GM21576 (cell line): ENCODE measurements around the gene CERCAM.
"Not testable (repeated sequence)": the region's sequence is repeated elsewhere in the genome, so short reads cannot be mapped to it uniquely, and the experiment has no call there.

Experiments used
- ATAC-seq: cut with Tn5 transposase; IDR thresholded peaks from one replicate; pipeline ENCODE4 v1.9.1; 2021; ENCODE audit warnings: mild to moderate bottlenecking, moderate library complexity; ENCODE audit not compliant: unreplicated experiment

CERCAM gene

DNA sequence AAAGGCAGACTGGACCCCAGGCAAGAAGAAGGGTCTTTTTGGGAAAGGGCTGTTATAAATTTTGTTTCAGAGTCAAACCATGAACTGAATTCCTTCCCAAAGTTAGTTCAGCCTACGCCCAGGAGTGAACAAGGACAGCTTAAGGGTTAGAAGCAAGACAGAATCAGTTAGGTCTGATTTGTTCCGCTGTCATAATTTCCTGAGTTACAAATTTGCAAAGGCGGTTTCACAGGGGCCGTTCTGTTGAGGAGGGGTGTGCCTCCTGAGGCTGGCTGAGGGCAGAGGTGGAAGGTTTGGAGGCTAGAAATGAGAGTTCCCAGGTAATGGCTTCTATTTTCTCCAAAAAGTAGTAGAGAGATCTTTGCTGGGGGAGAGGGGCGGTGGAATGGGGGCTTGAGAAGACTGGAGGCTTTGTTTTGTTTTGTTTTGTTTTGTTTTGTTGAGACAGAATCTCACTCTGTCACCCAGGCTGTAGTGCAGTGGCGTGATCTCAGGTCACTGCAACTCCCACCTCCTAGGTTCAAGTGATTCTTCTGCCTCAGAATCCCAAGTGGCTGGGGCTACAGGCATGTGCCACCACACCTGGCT lies 4.1 kb upstream of the CERCAM start:
- ATAC-seq: no peak

- no peak for ATAC-seq
These were observed 1.4 kb upstream of the CERCAM start for GRCh38 chr9:128419061-128419925.

GRCh38 chr9:128420060-128420650 lies 502 bp upstream of the CERCAM start:
- ATAC-seq: peak; percentile 59

DNA sequence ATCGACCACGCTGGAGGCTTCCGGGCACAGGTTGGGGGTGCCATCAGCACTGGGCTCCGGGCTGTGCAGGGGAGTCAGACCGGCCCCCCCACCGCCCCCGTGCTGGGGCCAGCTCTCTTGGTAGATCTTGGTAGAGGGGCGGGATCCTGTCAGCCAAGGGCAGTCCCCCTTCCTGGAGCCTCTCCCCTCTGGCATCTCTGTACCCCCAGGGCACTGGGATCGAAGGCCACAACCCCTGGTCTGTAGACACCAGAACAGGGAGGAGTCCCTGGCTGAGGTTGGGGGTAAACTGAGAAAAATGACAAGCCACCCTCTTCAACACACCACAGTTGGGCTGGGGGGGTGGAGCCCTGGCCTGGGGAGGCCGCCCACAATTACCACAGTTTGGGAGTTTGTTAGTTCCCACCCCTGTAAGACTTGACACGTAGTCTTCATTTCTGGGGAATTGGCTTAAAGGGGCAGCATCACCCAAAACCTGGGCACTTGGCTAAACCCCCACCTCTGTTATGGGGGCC lies 882 bp downstream of the CERCAM start:
- ATAC-seq: no peak

GRCh38 chr9:128422022-128422782 lies 1.5 kb downstream of the CERCAM start:
- not testable (repeated sequence) for ATAC-seq

DNA sequence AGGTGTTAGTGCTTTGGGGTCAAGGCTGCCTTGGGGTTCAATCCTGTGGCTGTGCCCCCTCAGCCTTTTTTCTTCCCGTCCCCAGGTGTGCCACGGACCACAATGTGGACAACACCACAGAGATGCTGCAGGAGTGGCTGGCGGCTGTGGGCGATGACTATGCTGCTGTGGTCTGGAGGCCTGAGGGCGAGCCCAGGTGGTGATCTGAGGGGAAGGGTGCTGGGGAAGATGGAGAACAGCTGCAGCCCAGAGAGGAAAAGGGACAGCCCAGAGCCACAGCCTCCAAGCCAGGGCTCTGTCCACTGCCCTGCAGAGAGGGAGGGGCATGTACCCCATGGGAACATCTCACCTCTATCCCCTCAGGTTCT lies 2.1 kb downstream of the CERCAM start:
- ATAC-seq: no peak

- ATAC-seq: not testable (repeated sequence)
These were observed 2.7 kb downstream of the CERCAM start for GRCh38 chr9:128423356-128423755.

- ATAC-seq: no peak
These were observed 3.7 kb downstream of the CERCAM start for GRCh38 chr9:128424268-128424780.

GRCh38 chr9:128428644-128429512 lies 8.2 kb downstream of the CERCAM start:
- no peak for ATAC-seq

GRCh38 chr9:128429513-128430086 lies 8.9 kb downstream of the CERCAM start:
- no peak for ATAC-seq

DNA sequence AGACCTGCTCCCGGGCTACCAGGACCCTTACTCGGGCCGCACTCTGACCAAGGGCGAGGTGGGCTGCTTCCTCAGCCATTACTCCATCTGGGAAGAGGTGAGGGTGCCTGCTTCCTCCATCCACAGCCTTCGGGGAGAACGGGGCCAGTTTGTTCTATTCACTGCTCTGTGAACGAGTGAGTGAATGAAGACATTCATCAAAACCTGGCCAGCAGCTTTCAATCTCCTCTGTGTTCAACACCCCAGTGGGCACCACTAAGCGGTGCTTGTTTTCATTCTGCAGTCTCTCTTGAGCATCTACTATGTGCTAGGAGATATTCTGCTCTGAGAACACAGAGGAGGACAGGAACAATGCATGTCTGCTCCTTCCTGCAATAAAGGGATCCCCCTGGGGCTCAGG lies 10.6 kb downstream of the CERCAM start:
- no peak for ATAC-seq

GRCh38 chr9:128434340-128434739 lies 13.7 kb downstream of the CERCAM start:
- ATAC-seq: no peak

GRCh38 chr9:128435611-128436010 lies 15.0 kb downstream of the CERCAM start:
- ATAC-seq: no peak

GRCh38 chr9:128438343-128439109 lies 17.9 kb downstream of the CERCAM start:
- peak; percentile 69 for ATAC-seq

DNA sequence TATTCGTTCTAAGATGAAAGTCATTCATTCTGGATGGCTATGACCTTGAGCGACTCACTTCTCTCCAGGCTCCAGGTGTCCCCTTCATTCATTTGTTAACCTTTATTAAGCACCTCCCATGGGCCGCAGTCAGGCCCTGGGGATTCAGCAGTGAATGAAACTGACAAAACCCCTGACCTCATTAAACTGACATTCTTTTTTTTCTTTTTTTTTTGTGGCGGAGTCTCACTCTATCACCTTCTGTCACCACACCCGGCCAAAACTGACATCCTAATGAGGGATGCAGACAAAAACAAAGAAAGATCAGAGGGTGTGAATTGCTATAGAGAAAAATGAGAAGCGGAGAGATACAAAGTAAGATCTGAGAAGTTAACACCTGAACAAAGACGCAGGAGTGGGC lies 18.6 kb downstream of the CERCAM start:
- ATAC-seq: no peak

DNA sequence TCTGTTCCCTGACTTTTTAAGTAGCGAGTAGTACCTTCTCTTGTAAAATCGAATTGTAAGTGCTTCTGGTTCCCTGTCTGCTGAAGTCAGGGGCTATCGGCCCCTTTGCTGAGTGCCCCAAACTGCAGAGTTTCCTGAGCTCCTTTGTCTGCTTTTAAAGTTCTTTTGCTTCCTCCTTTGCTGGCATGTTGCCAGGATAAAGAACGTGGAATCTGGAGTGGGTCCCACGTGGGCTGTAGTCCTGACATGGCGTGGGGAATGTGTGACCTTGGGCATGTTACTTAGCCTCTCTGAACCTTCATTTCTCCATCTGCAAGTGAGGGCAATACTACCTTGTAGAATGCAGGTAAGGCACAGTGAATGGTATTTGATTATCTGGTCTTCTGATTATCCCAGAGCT lies 21.5 kb downstream of the CERCAM start:
- no peak for ATAC-seq

DNA sequence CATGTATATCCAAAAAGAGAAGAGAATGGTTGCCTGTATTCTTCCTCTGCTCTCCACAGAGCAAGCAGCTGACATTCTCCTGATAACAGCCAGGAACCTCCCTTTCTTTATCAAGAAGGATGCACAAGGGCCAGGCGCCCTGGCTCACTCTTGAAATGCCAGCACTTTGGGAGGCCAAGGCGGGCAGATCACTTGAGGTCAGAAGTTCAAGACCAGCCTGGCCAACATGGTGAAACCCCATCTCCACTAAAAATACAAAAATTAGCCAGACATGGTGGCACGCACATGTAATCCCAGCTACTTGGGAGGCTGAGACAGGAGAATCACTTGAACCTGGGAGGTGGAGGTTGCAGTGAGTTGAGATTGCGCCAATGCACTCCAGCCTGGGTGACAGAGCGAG lies 25.8 kb downstream of the CERCAM start:
- ATAC-seq: not testable (repeated sequence)

DNA sequence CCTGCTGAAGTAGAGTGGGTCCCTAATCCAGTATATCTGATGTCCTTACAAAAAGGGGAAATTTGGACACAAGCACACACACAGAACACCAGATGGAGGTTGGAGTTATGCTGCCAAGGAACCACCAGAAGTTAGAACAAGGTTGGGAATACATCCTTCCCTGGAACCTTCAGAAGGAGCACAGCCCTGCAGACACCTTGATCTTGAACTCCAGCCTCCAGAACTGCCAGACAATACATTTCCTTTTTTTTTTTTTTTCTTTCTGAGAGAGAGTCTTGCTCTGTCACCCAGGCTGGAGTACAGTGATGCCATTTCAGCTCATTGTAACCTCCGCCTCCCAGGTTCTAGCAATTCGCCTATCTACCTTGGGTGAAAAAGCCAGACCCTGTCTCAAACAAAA lies 28.1 kb downstream of the CERCAM start:
- ATAC-seq: no peak

DNA sequence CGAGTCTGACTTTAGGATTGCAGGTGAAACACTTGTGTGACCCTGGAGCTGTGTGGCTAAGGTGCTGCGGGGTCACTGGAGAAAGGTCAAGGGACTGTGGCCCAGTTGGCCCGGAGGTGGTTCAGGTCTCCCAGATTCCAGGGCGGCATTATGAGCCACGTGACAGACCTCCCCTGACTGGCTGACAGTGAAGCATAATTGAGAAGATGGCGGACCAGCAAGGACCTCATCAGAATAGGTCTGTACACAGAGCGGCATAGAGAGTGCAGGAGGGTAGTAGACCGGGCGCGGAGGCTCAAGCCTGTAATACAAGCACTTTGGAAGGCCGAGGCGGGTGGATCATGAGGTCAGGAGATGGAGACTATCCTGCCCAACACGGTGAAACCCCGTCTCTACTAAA lies 34.3 kb downstream of the CERCAM start:
- no peak for ATAC-seq
